Measurements from ENCODE around the gene SPDYE3. TPM values are rescaled to one million over a fixed set of nuclear protein-coding genes. Genes with fewer than 3 reads are reported as not detected.
A peak's percentile ranks its signal among the peaks of the same experiment; 100 is the strongest.
"Not testable (repeated sequence)": the region's sequence is repeated elsewhere in the genome, so short reads cannot be mapped to it uniquely, and the experiment has no call there.

Gene SPDYE3
- polyA plus RNA-seq, 1 donor, result 3.5 TPM

DNA sequence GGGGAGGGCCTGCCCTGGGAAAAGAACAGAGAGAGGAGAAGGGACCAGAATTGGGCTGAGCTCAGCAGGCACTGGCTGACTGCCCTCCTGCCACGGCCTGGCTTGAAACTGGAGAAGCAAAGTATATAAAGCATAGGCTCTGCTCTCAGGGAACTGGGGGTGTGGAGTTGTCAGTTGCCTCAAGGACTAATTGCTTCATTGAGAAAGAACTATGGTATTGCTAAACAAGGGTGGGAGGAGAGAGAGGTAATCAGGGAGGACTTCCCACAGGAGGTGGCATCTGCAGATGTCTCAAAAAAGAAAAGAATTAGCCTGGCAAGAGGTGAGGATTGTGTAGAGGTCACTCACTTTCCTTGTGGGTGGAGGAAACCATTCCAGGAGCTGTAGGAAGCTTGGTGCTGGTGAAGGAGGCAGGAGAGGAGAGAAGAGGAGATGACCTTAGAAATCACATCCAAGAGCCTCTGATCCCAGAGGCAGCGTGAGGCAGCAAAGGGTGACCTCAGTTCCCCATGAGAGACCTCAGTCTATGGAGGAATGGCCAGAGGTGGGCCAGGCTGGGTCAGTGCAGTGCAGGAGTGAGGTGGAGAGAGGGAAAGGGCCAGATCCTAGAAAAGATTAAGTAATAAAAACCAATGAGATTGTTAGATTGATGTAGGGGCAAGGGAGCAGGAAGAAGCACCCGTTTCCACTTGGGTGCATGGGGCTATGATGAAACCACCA, 52.8 kb downstream of the SPDYE3 start:
- WGBS (ENCODE audit: insufficient coverage, low lambda C conversion rate), result no CpG with 5 or more reads among the region's 3 CpGs
- peaks cover 76% of the 10 kb centered on the region for H3K36me3 ChIP-seq (ENCODE audit: control insufficient read depth, insufficient read depth, low read length)
- no peak overlapping the region for H3K4me3 ChIP-seq (ENCODE audit: low read length)
- no peaks in the 10 kb centered on the region for H3K9me3 ChIP-seq (ENCODE audit: control insufficient read depth, low read depth, low read length)
- no peak overlapping the region for H3K27ac ChIP-seq (ENCODE audit: low read length)
- no peaks in the 10 kb centered on the region for H3K4me1 ChIP-seq (ENCODE audit: control insufficient read depth, insufficient read depth, low read length)
- no peak for DNase-seq
- H3K27me3 ChIP-seq (ENCODE audit: control insufficient read depth, insufficient read depth, low read length), result no peaks in the 10 kb centered on the region

- DNase-seq, result no peak
- Histone ChIP-seq H3K27ac (ENCODE audit: low read length) (no peak overlapping the region), H3K36me3 (ENCODE audit: control insufficient read depth, insufficient read depth, low read length) (peaks cover 58% of the 10 kb centered on the region), H3K9me3 (ENCODE audit: control insufficient read depth, low read depth, low read length) (no peaks in the 10 kb centered on the region), H3K4me1 (ENCODE audit: control insufficient read depth, insufficient read depth, low read length) (no peaks in the 10 kb centered on the region), H3K4me3 (ENCODE audit: low read length) (no peak overlapping the region), H3K27me3 (ENCODE audit: control insufficient read depth, insufficient read depth, low read length) (no peaks in the 10 kb centered on the region)
Observed at GRCh38 chr7:100363098-100363497, 55.6 kb downstream of the SPDYE3 start.

- not testable (repeated sequence) for H3K27ac ChIP-seq (ENCODE audit: low read length); H3K9me3 ChIP-seq (ENCODE audit: control insufficient read depth, low read depth, low read length); H3K4me1 ChIP-seq (ENCODE audit: control insufficient read depth, insufficient read depth, low read length); H3K4me3 ChIP-seq (ENCODE audit: low read length); H3K27me3 ChIP-seq (ENCODE audit: control insufficient read depth, insufficient read depth, low read length); DNase-seq
- WGBS (ENCODE audit: insufficient coverage, low lambda C conversion rate), result no CpG with 5 or more reads among the region's 7 CpGs
- peaks cover 53% of the 10 kb centered on the region for H3K36me3 ChIP-seq (ENCODE audit: control insufficient read depth, insufficient read depth, low read length)
Observed at GRCh38 chr7:100363797-100364196, 56.3 kb downstream of the SPDYE3 start.

GRCh38 chr7:100364480-100364879, 57.0 kb downstream of the SPDYE3 start:
- Histone ChIP-seq H3K4me3 (ENCODE audit: low read length) (no peak overlapping the region), H3K36me3 (ENCODE audit: control insufficient read depth, insufficient read depth, low read length) (peaks cover 48% of the 10 kb centered on the region), H3K27ac (ENCODE audit: low read length) (no peak overlapping the region), H3K9me3 (ENCODE audit: control insufficient read depth, low read depth, low read length) (no peaks in the 10 kb centered on the region), H3K27me3 (ENCODE audit: control insufficient read depth, insufficient read depth, low read length) (no peaks in the 10 kb centered on the region), H3K4me1 (ENCODE audit: control insufficient read depth, insufficient read depth, low read length) (no peaks in the 10 kb centered on the region)
- no peak for DNase-seq
- WGBS (ENCODE audit: insufficient coverage, low lambda C conversion rate), result no CpG with 5 or more reads among the region's 6 CpGs

- H3K27ac ChIP-seq (ENCODE audit: low read length); DNase-seq; H3K9me3 ChIP-seq (ENCODE audit: control insufficient read depth, low read depth, low read length); H3K27me3 ChIP-seq (ENCODE audit: control insufficient read depth, insufficient read depth, low read length); H3K4me3 ChIP-seq (ENCODE audit: low read length); H3K4me1 ChIP-seq (ENCODE audit: control insufficient read depth, insufficient read depth, low read length): not testable (repeated sequence)
- H3K36me3 ChIP-seq (ENCODE audit: control insufficient read depth, insufficient read depth, low read length), result peaks cover 36% of the 10 kb centered on the region
- WGBS (ENCODE audit: insufficient coverage, low lambda C conversion rate), result no CpG with 5 or more reads among the region's 7 CpGs
Observed at GRCh38 chr7:100365998-100366367, 58.5 kb downstream of the SPDYE3 start.

- H3K9me3 ChIP-seq (ENCODE audit: control insufficient read depth, low read depth, low read length), result no peaks in the 10 kb centered on the region
- no peaks in the 10 kb centered on the region for H3K27me3 ChIP-seq (ENCODE audit: control insufficient read depth, insufficient read depth, low read length)
- peaks cover 31% of the 10 kb centered on the region for H3K36me3 ChIP-seq (ENCODE audit: control insufficient read depth, insufficient read depth, low read length)
- H3K4me1 ChIP-seq (ENCODE audit: control insufficient read depth, insufficient read depth, low read length), result no peaks in the 10 kb centered on the region
- no CpG with 5 or more reads among the region's 16 CpGs for WGBS (ENCODE audit: insufficient coverage, low lambda C conversion rate)
- DNase-seq, result no peak
- H3K27ac ChIP-seq (ENCODE audit: low read length), result no peak overlapping the region
- H3K4me3 ChIP-seq (ENCODE audit: low read length), result no peak overlapping the region
Observed at GRCh38 chr7:100366411-100367250, 59.1 kb downstream of the SPDYE3 start.

DNA sequence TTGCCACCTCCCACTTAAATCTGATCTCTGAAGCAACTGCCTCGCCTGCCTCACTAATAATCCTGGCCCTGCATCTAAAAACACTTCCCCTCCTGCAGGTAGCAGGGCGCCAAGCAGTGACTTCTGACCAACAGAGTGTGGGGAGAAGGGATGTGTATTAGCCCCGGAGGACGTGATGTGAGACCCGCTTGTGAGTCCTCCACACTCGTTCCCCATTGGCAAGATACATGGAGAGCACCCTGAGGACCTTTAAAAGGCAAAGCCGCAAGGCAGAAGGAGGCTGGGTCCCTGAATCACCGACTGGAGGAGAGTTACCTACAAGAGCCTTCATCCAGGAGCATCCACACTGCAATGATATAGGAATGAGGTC, 59.7 kb downstream of the SPDYE3 start:
- DNase-seq, result no peak
- Histone ChIP-seq H3K36me3 (ENCODE audit: control insufficient read depth, insufficient read depth, low read length) (peaks cover 28% of the 10 kb centered on the region), H3K9me3 (ENCODE audit: control insufficient read depth, low read depth, low read length) (no peaks in the 10 kb centered on the region), H3K27ac (ENCODE audit: low read length) (no peak overlapping the region), H3K4me3 (ENCODE audit: low read length) (no peak overlapping the region), H3K27me3 (ENCODE audit: control insufficient read depth, insufficient read depth, low read length) (no peaks in the 10 kb centered on the region), H3K4me1 (ENCODE audit: control insufficient read depth, insufficient read depth, low read length) (no peaks in the 10 kb centered on the region)
- WGBS (ENCODE audit: insufficient coverage, low lambda C conversion rate), result no CpG with 5 or more reads among the region's 8 CpGs

DNA sequence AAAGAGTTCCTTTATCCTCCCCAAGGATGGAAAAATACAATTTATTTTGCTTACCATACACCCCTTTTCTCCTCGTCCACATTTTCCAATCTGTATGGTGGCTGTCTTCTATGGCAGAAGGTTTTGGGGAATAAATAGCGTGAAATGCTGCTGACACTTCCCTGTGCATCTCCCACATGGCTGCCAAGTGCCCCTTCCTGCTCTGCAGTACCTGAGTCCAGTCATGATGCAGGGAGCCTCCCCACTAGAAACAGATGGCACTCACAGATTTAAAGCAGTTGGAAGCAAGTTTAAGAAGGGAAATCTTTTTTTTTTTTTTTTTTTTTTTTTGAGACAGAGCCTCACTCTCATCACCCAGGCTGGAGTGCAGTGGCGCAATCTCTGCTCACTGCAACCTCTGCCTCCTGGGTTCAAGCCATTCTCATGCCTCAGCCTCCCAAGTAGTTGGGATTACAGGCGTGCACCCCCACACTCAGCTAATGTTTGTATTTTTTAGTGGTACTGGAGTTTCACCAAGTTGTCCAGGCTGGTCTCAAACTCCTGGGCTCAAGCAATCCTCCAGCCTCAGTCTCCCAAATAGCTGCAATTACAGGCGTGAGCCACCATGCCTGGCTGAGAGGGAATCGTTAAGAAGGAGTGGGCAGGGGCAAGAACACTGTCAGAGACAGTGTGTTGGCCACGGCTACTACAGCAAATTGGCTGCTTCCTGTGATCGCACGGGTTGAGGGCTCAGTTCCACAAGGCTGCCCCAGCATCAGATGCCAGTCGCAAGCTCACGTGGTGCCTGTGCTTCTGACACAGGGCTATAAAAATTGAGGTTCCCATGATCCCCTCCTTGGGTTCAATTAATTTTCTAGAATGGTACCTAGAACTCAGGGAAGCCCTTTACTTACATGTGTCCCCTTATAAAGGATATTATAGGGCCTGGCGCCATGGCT, 60.4 kb downstream of the SPDYE3 start:
- Histone ChIP-seq H3K4me1 (ENCODE audit: control insufficient read depth, insufficient read depth, low read length) (no peaks in the 10 kb centered on the region), H3K36me3 (ENCODE audit: control insufficient read depth, insufficient read depth, low read length) (peaks cover 21% of the 10 kb centered on the region), H3K27me3 (ENCODE audit: control insufficient read depth, insufficient read depth, low read length) (no peaks in the 10 kb centered on the region), H3K27ac (ENCODE audit: low read length) (no peak overlapping the region), H3K9me3 (ENCODE audit: control insufficient read depth, low read depth, low read length) (no peaks in the 10 kb centered on the region), H3K4me3 (ENCODE audit: low read length) (no peak overlapping the region)
- 40% methylated on average over 1 of the region's 12 CpGs for WGBS (ENCODE audit: insufficient coverage, low lambda C conversion rate)
- DNase-seq, result no peak

GRCh38 chr7:100369105-100369504, 61.6 kb downstream of the SPDYE3 start:
- Histone ChIP-seq H3K9me3 (ENCODE audit: control insufficient read depth, low read depth, low read length) (no peaks in the 10 kb centered on the region), H3K27me3 (ENCODE audit: control insufficient read depth, insufficient read depth, low read length) (no peaks in the 10 kb centered on the region), H3K4me1 (ENCODE audit: control insufficient read depth, insufficient read depth, low read length) (no peaks in the 10 kb centered on the region), H3K27ac (ENCODE audit: low read length) (no peak overlapping the region), H3K4me3 (ENCODE audit: low read length) (no peak overlapping the region), H3K36me3 (ENCODE audit: control insufficient read depth, insufficient read depth, low read length) (peaks cover 18% of the 10 kb centered on the region)
- WGBS (ENCODE audit: insufficient coverage, low lambda C conversion rate), result no CpG with 5 or more reads among the region's 6 CpGs
- peak in 1 of 2 donors; percentile 31 for DNase-seq

DNA sequence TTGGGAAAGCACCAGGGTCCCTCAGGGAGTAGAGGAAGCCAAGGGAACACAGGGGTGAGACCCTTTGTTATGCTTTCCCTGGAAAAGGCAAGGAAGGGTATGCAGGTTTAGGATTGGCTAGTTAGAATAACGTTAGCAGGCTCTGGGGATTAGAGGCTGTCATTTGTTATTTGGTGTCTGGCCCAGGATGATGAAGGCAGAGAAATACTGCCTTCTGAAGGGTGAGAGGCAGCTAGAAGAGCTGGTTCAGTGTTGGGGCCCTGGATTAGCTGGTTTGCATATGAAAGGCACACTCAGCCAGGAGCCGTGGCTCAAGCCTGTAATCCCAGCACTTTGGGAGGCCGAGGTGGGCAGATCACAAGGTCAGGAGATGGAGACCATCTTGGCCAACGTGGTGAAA, 62.8 kb downstream of the SPDYE3 start:
- Histone ChIP-seq H3K4me3 (ENCODE audit: low read length) (no peak overlapping the region), H3K27ac (ENCODE audit: low read length) (no peak overlapping the region), H3K9me3 (ENCODE audit: control insufficient read depth, low read depth, low read length) (no peaks in the 10 kb centered on the region), H3K27me3 (ENCODE audit: control insufficient read depth, insufficient read depth, low read length) (no peaks in the 10 kb centered on the region), H3K4me1 (ENCODE audit: control insufficient read depth, insufficient read depth, low read length) (no peaks in the 10 kb centered on the region), H3K36me3 (ENCODE audit: control insufficient read depth, insufficient read depth, low read length) (peaks cover 9% of the 10 kb centered on the region)
- no peak for DNase-seq
- WGBS (ENCODE audit: insufficient coverage, low lambda C conversion rate), result no CpG with 5 or more reads among the region's 4 CpGs
